Activated naive CD4-positive, alpha-beta T cell treated with anti-CD3 and anti-CD28 coated beads, Interleukin-2, amount 50 U/mL, for 16 hours (primary cell): ENCODE measurements around the gene LATS1.

Source experiments
- DNase-seq: peaks from one replicate; pipeline ENCODE4 v3.0.0-alpha.2; 2020

The LATS1 gene

GRCh38 chr6:149657441-149657840 is 60.5 kb downstream of the LATS1 start:
- DNase-seq, result no peak

GRCh38 chr6:149651056-149651455 is 66.8 kb downstream of the LATS1 start:
- no peak for DNase-seq

GRCh38 chr6:149648148-149649145 is 69.5 kb downstream of the LATS1 start, which contains the start of gene KATNA1:
TSS of gene KATNA1 (minus strand) at chr6:149648714. CDS start at chr6:149638547, 10,167 bp downstream.
- DNase-seq, result peak; percentile 85

- DNase-seq, result no peak
These were observed 71.3 kb downstream of the LATS1 start for GRCh38 chr6:149646599-149646998.

GRCh38 chr6:149642829-149643580 is 74.9 kb downstream of the LATS1 start:
- no peak for DNase-seq

GRCh38 chr6:149636124-149636523 is 81.8 kb downstream of the LATS1 start:
- DNase-seq, result no peak

- DNase-seq, result no peak
These were observed 83.6 kb downstream of the LATS1 start for GRCh38 chr6:149634315-149634714.

GRCh38 chr6:149628875-149629510 is 88.9 kb downstream of the LATS1 start:
- DNase-seq, result no peak

GRCh38 chr6:149627672-149628071 is 90.2 kb downstream of the LATS1 start:
- DNase-seq, result no peak

GRCh38 chr6:149615805-149616204 is 102.1 kb downstream of the LATS1 start:
- no peak for DNase-seq

GRCh38 chr6:149614337-149614736 is 103.6 kb downstream of the LATS1 start:
- no peak for DNase-seq

GRCh38 chr6:149608381-149608982 is 109.4 kb downstream of the LATS1 start:
- DNase-seq, result no peak
